Measurements from ENCODE around the gene SLC29A1. TPM values are rescaled to one million over a fixed set of nuclear protein-coding genes. Genes with fewer than 3 reads are reported as not detected.

SLC29A1 gene
- total RNA-seq, 1 experiment from 2014 or later: 45.3 TPM

DNA sequence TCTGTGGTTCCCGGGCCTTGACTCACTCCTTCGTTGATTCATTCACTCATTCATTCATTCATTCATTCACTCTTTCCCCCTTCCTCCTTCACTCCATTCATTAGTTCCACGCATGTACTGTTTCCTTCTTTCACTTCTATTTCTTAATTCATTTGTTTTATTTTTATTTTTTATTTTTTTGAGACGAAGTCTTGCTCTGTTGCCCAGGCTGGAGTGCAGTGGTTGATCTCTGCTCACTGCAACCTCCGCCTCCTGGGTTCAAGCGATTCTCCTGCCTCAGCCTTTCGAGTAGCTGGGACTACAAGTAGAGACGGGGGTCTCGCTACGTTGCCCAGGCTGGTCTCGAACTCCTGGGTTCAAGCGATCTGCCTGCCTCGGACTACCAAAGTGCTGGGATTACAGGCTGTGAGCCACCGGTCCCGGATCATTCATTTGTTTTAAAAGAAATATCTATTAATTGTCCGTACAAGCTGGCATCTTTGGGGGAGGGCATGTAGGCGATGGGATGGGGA lies 42.4 kb downstream of the SLC29A1 start:
- H3K27me3 ChIP-seq (ENCODE audit: insufficient read depth, low read depth): no peaks in the 10 kb centered on the region; the same call in 1 of the 2 replicates
- CTCF ChIA-PET: no interaction called here
- no peak overlapping the region for H3K27ac ChIP-seq
- peak overlapping the region; percentile 91 for H2AFZ ChIP-seq
- peak overlapping the region; percentile 89; the same call in 1 of the 2 replicates for H3K4me3 ChIP-seq
- H3K4me2 ChIP-seq: peak overlapping the region; percentile 100
- H3K9me3 ChIP-seq (ENCODE audit: insufficient read depth, low read depth): no peaks in the 10 kb centered on the region
- H3K79me2 ChIP-seq (ENCODE audit: low read depth): peaks cover 26% of the 10 kb centered on the region
- peaks cover 18% of the 10 kb centered on the region; the same call in 1 of the 2 replicates for H3F3A ChIP-seq (ENCODE audit: insufficient read depth, low read depth)
- no peaks in the 10 kb centered on the region for H3K36me3 ChIP-seq (ENCODE audit: low read depth)
- no TSS peak for BruUV-seq (replicated peaks)
- no peak for DNase-seq
- peaks cover 21% of the 10 kb centered on the region for H3K4me1 ChIP-seq (replicated peaks; ENCODE audit: insufficient read depth)
- no peaks in the 10 kb centered on the region; the same call in 1 of the 2 replicates for H4K20me1 ChIP-seq (ENCODE audit: insufficient read depth)
- no peak for TF ChIP-seq EZH2 (IDR thresholded peaks at IDR 0.05; ENCODE audit: low read depth)
- TF ChIP-seq, protein P1, sequence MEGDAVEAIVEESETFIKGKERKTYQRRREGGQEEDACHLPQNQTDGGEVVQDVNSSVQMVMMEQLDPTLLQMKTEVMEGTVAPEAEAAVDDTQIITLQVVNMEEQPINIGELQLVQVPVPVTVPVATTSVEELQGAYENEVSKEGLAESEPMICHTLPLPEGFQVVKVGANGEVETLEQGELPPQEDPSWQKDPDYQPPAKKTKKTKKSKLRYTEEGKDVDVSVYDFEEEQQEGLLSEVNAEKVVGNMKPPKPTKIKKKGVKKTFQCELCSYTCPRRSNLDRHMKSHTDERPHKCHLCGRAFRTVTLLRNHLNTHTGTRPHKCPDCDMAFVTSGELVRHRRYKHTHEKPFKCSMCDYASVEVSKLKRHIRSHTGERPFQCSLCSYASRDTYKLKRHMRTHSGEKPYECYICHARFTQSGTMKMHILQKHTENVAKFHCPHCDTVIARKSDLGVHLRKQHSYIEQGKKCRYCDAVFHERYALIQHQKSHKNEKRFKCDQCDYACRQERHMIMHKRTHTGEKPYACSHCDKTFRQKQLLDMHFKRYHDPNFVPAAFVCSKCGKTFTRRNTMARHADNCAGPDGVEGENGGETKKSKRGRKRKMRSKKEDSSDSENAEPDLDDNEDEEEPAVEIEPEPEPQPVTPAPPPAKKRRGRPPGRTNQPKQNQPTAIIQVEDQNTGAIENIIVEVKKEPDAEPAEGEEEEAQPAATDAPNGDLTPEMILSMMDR (conservative IDR thresholded peaks at IDR 0.05): no peak
- intact Hi-C loops (cut with micrococcal nuclease; ENCODE audit: unreplicated experiment): loop anchor here (1.0 to 5.0 kb wide), 3 partner anchors 122 to 192 kb away; partner anchors contain the start of gene CDC5L
- POLR2A ChIA-PET (ENCODE audit: unreplicated experiment): no interaction called here
- H3K9me2 ChIP-seq (ENCODE audit: insufficient read depth): no peaks in the 10 kb centered on the region

DNA sequence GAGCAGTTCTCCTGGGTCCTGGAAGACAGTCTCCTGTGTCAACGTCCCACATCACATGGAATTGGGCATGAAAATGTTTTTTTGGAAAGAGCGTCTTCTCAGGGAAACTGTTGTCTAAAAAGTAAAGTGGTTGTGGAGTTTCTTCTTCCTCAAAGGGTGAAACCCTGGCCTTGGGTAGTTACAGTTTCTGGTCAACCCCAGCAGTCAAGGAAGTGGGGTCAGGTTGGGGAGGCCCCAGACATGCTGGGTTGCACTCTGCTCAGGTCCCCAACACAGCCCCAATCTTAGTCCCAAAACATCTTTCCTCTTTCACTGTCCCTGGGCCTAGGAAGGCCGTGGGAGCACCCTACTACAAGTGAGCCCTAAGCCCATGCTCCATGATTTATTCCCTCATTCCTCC lies 43.0 kb downstream of the SLC29A1 start:
- H3K27me3 ChIP-seq (ENCODE audit: insufficient read depth, low read depth): no peaks in the 10 kb centered on the region; the same call in 1 of the 2 replicates
- no peak overlapping the region for H3K27ac ChIP-seq
- ChIA-PET POLR2A (ENCODE audit: unreplicated experiment) (no interaction called here), CTCF (interaction anchor here (0.5 to 0.7 kb wide), 2 partner anchors 203 to 1652 kb away, joined by 3 to 6 read pairs; no protein-coding TSS in a partner anchor)
- H3K79me2 ChIP-seq (ENCODE audit: low read depth): peaks cover 26% of the 10 kb centered on the region
- TF ChIP-seq, protein P1 (conservative IDR thresholded peaks at IDR 0.05): no peak
- TF ChIP-seq EZH2 (IDR thresholded peaks at IDR 0.05; ENCODE audit: low read depth): no peak
- no peaks in the 10 kb centered on the region for H3K9me2 ChIP-seq (ENCODE audit: insufficient read depth)
- no peak overlapping the region for H3K4me3 ChIP-seq
- no peaks in the 10 kb centered on the region for H3K36me3 ChIP-seq (ENCODE audit: low read depth)
- no peaks in the 10 kb centered on the region for H3K9me3 ChIP-seq (ENCODE audit: insufficient read depth, low read depth)
- no peak overlapping the region for H3K4me2 ChIP-seq
- no peak for DNase-seq
- H3F3A ChIP-seq (ENCODE audit: insufficient read depth, low read depth): peaks cover 18% of the 10 kb centered on the region; the same call in 1 of the 2 replicates
- intact Hi-C loops (cut with micrococcal nuclease; ENCODE audit: unreplicated experiment): loop anchor here (5.0 kb wide), 2 partner anchors 121 to 191 kb away; partner anchors contain the start of gene CDC5L
- H4K20me1 ChIP-seq (ENCODE audit: insufficient read depth): no peaks in the 10 kb centered on the region; the same call in 1 of the 2 replicates
- BruUV-seq (replicated peaks): no TSS peak
- H2AFZ ChIP-seq: no peak overlapping the region
- H3K4me1 ChIP-seq (replicated peaks; ENCODE audit: insufficient read depth): peaks cover 21% of the 10 kb centered on the region

DNA sequence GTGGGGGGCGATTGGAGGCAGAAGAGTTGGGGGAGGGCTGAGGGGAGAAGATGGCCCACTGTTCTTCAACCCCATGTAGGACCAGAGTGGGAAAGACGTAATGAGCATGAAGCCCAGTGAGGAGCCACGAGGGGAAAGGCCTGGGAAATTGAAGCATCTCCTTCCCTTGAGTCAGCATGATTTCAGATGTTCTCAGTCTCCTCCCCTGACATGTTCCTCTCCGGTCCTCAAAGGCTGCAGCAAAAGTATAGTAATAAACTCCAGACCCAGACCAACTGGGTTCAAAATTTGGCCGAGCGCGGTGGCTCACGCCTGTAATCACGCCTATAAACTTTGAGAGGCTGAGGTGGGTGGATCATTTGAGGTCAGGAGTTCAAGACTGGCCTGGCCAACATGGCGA lies 43.9 kb downstream of the SLC29A1 start:
- DNase-seq: no peak
- no peaks in the 10 kb centered on the region for H3K36me3 ChIP-seq (ENCODE audit: low read depth)
- H3K4me1 ChIP-seq (replicated peaks; ENCODE audit: insufficient read depth): peaks cover 21% of the 10 kb centered on the region
- intact Hi-C loops (cut with micrococcal nuclease; ENCODE audit: unreplicated experiment): loop anchor here (5.0 kb wide), 2 partner anchors 120 to 190 kb away; partner anchors contain the start of gene CDC5L
- H3F3A ChIP-seq (ENCODE audit: insufficient read depth, low read depth): peaks cover 18% of the 10 kb centered on the region; the same call in 1 of the 2 replicates
- no peaks in the 10 kb centered on the region for H3K9me2 ChIP-seq (ENCODE audit: insufficient read depth)
- peaks cover 22% of the 10 kb centered on the region for H3K79me2 ChIP-seq (ENCODE audit: low read depth)
- H3K27me3 ChIP-seq (ENCODE audit: insufficient read depth, low read depth): no peaks in the 10 kb centered on the region; the same call in 1 of the 2 replicates
- no peak overlapping the region for H3K27ac ChIP-seq
- no peak overlapping the region for H3K4me3 ChIP-seq
- no peaks in the 10 kb centered on the region; the same call in 1 of the 2 replicates for H4K20me1 ChIP-seq (ENCODE audit: insufficient read depth)
- no TSS peak for BruUV-seq (replicated peaks)
- H3K4me2 ChIP-seq: no peak overlapping the region
- H3K9me3 ChIP-seq (ENCODE audit: insufficient read depth, low read depth): no peaks in the 10 kb centered on the region
- no peak overlapping the region for H2AFZ ChIP-seq
- ChIA-PET CTCF (interaction anchor here (0.7 to 1.6 kb wide), 2 partner anchors 171 to 1651 kb away, joined by 3 read pairs; no protein-coding TSS in a partner anchor), POLR2A (ENCODE audit: unreplicated experiment) (no interaction called here)
- TF ChIP-seq, protein P1 (conservative IDR thresholded peaks at IDR 0.05): no peak
- TF ChIP-seq EZH2 (IDR thresholded peaks at IDR 0.05; ENCODE audit: low read depth): no peak

Data from PC-9 (cell line).